Measurements from ENCODE around the gene CA10.

CA10 gene

GRCh38 chr17:51935477-51935876 lies 223.0 kb downstream of the CA10 start:
- Histone ChIP-seq H3K4me2 (ENCODE audit: insufficient read depth, low read length) (no peak overlapping the region), H3K9me3 (ENCODE audit: insufficient read depth, low read length, severe bottlenecking) (no peaks in the 10 kb centered on the region), H3K27ac (ENCODE audit: low read length) (no peak overlapping the region), H3K79me2 (ENCODE audit: insufficient read depth, low read length) (no peaks in the 10 kb centered on the region), H4K20me1 (ENCODE audit: insufficient read depth, low read length) (no peaks in the 10 kb centered on the region), H3K27me3 (ENCODE audit: insufficient read depth, low read length, poor library complexity) (no peaks in the 10 kb centered on the region), H3K4me1 (ENCODE audit: insufficient read depth, low read length) (no peaks in the 10 kb centered on the region), H2AFZ (ENCODE audit: low read depth, low read length) (no peak overlapping the region), H3K36me3 (ENCODE audit: insufficient read depth, low read length) (no peaks in the 10 kb centered on the region), H3K9ac (ENCODE audit: low read depth, low read length) (no peak overlapping the region), H3K4me3 (ENCODE audit: low read depth in 1 of 2, low read length in 2 of 2) (no peak overlapping the region)
- no peak for TF ChIP-seq CTCF (IDR thresholded peaks at IDR 0.05; ENCODE audit: borderline replicate concordance, extremely low read depth, low read length, poor library complexity, severe bottlenecking)
- no peak for TF ChIP-seq EZH2 (IDR thresholded peaks at IDR 0.05; ENCODE audit: borderline replicate concordance, low read depth, low read length, severe bottlenecking)
- DNase-seq = no peak
- ATAC-seq (ENCODE audit: insufficient read depth, low read depth) = no peak

GRCh38 chr17:51933647-51934046 lies 224.9 kb downstream of the CA10 start:
- H3K9ac ChIP-seq (ENCODE audit: low read depth, low read length) = no peak overlapping the region
- H3K4me3 ChIP-seq (ENCODE audit: low read depth in 1 of 2, low read length in 2 of 2) = no peak overlapping the region
- H4K20me1 ChIP-seq (ENCODE audit: insufficient read depth, low read length) = no peaks in the 10 kb centered on the region
- H3K4me2 ChIP-seq (ENCODE audit: insufficient read depth, low read length) = no peak overlapping the region
- no peaks in the 10 kb centered on the region for H3K27me3 ChIP-seq (ENCODE audit: insufficient read depth, low read length, poor library complexity)
- ATAC-seq (ENCODE audit: insufficient read depth, low read depth) (no peak), DNase-seq (no peak)
- H3K9me3 ChIP-seq (ENCODE audit: insufficient read depth, low read length, severe bottlenecking) = no peaks in the 10 kb centered on the region
- no peaks in the 10 kb centered on the region for H3K4me1 ChIP-seq (ENCODE audit: insufficient read depth, low read length)
- no peak overlapping the region for H3K27ac ChIP-seq (ENCODE audit: low read length)
- no peaks in the 10 kb centered on the region for H3K36me3 ChIP-seq (ENCODE audit: insufficient read depth, low read length)
- H2AFZ ChIP-seq (ENCODE audit: low read depth, low read length) = no peak overlapping the region
- TF ChIP-seq CTCF (IDR thresholded peaks at IDR 0.05; ENCODE audit: borderline replicate concordance, extremely low read depth, low read length, poor library complexity, severe bottlenecking) (no peak), EZH2 (IDR thresholded peaks at IDR 0.05; ENCODE audit: borderline replicate concordance, low read depth, low read length, severe bottlenecking) (no peak)
- no peaks in the 10 kb centered on the region for H3K79me2 ChIP-seq (ENCODE audit: insufficient read depth, low read length)

GRCh38 chr17:51926448-51926847 lies 232.1 kb downstream of the CA10 start:
- DNase-seq = no peak
- H3K79me2 ChIP-seq (ENCODE audit: insufficient read depth, low read length) = no peaks in the 10 kb centered on the region
- no peaks in the 10 kb centered on the region for H3K9me3 ChIP-seq (ENCODE audit: insufficient read depth, low read length, severe bottlenecking)
- TF ChIP-seq EZH2 (IDR thresholded peaks at IDR 0.05; ENCODE audit: borderline replicate concordance, low read depth, low read length, severe bottlenecking) (no peak), CTCF (IDR thresholded peaks at IDR 0.05; ENCODE audit: borderline replicate concordance, extremely low read depth, low read length, poor library complexity, severe bottlenecking) (no peak)
- H3K36me3 ChIP-seq (ENCODE audit: insufficient read depth, low read length) = no peaks in the 10 kb centered on the region
- no peaks in the 10 kb centered on the region for H3K4me1 ChIP-seq (ENCODE audit: insufficient read depth, low read length)
- peaks cover 6% of the 10 kb centered on the region for H3K27me3 ChIP-seq (ENCODE audit: insufficient read depth, low read length, poor library complexity)
- no peak overlapping the region for H3K27ac ChIP-seq (ENCODE audit: low read length)
- H2AFZ ChIP-seq (ENCODE audit: low read depth, low read length) = no peak overlapping the region
- no peak overlapping the region for H3K9ac ChIP-seq (ENCODE audit: low read depth, low read length)
- no peak for ATAC-seq (ENCODE audit: insufficient read depth, low read depth)
- no peaks in the 10 kb centered on the region for H4K20me1 ChIP-seq (ENCODE audit: insufficient read depth, low read length)
- no peak overlapping the region for H3K4me3 ChIP-seq (ENCODE audit: low read depth in 1 of 2, low read length in 2 of 2)
- no peak overlapping the region for H3K4me2 ChIP-seq (ENCODE audit: insufficient read depth, low read length)

- H3K4me1 ChIP-seq (ENCODE audit: insufficient read depth, low read length) = no peaks in the 10 kb centered on the region
- H3K36me3 ChIP-seq (ENCODE audit: insufficient read depth, low read length) = no peaks in the 10 kb centered on the region
- H3K27me3 ChIP-seq (ENCODE audit: insufficient read depth, low read length, poor library complexity) = peaks cover 3% of the 10 kb centered on the region
- no peaks in the 10 kb centered on the region for H3K79me2 ChIP-seq (ENCODE audit: insufficient read depth, low read length)
- no peak overlapping the region for H2AFZ ChIP-seq (ENCODE audit: low read depth, low read length)
- H3K9ac ChIP-seq (ENCODE audit: low read depth, low read length) = no peak overlapping the region
- no peak for DNase-seq
- H3K4me2 ChIP-seq (ENCODE audit: insufficient read depth, low read length) = no peak overlapping the region
- no peak overlapping the region for H3K27ac ChIP-seq (ENCODE audit: low read length)
- H4K20me1 ChIP-seq (ENCODE audit: insufficient read depth, low read length) = no peaks in the 10 kb centered on the region
- no peak for ATAC-seq (ENCODE audit: insufficient read depth, low read depth)
- H3K9me3 ChIP-seq (ENCODE audit: insufficient read depth, low read length, severe bottlenecking) = no peaks in the 10 kb centered on the region
- TF ChIP-seq EZH2 (IDR thresholded peaks at IDR 0.05; ENCODE audit: borderline replicate concordance, low read depth, low read length, severe bottlenecking) = no peak
- no peak for TF ChIP-seq CTCF (IDR thresholded peaks at IDR 0.05; ENCODE audit: borderline replicate concordance, extremely low read depth, low read length, poor library complexity, severe bottlenecking)
- H3K4me3 ChIP-seq (ENCODE audit: low read depth in 1 of 2, low read length in 2 of 2) = no peak overlapping the region
Observed at GRCh38 chr17:51921500-51921899, 237.0 kb downstream of the CA10 start.

Measured in DND-41 (cell line).